ENCODE data around the gene ZBED1.
"Not testable (repeated sequence)": the region's sequence is repeated elsewhere in the genome, so short reads cannot be mapped to it uniquely, and the experiment has no call there.

The ZBED1 gene

DNA sequence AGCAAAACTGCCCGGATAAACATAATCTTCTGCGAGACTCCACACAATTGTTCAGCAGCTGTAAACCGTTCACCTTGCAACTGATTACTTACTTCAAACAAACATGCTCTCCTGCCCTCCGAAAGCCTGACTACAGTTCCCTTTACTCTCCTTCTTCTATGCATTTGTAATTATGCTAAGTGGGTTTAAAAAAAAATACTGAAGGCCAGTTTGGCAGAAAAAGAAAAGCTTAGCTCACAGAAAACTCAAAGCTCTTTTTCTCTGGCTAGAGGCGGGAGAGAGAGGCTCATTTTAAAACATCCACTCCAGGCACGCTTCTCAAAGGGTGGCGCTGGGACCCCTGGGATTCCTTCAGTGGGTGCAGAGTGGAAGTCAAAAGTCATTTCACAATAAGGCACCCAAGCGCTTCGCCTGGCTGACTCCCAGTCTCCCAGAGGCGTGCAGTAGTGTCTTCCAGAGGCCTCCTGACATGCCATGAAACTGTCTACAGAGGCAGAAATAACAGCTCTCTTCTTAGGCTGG, 1.9 kb downstream of the ZBED1 start:
- DNase-seq (ENCODE audit: low read depth in 2 of 2, low spot score in 1 of 2): no peak

DNA sequence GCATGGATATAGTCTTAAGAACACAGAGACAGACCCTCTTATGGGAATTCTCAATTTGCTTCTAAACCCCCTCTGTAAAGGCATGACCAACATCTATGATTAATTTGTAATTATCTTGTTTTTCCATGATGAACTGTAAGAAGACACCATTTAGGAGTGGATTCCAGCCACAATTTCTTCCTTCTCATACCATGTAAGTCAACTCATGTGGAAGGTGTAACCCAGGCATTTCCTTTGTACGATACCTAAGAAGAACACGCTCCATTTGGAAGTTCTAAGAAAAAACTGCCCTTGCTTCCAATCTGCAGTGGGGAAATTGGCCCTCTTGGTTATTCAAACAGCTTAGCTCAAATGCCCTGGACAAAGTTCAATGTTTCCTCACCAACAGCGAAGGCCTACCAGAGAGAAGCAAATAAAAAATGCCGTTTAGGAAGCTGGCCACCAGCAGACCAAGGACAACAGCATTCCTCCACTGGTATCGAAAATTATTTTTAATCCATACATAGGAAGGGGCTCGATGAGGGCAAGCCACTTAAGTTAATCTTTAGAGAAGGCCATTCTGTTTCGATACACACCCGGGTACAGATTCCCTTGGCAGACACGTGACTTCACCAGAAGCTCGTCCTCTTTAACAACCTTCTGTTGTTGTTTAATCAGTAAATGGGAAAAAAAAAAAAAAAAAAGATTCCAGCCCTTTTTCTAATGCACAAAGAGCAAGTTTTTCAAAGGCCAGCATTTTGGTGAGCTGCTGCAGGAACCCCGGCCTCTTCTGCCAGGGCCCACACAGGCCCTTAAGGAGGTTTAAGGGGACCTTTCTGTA, 2.6 kb downstream of the ZBED1 start:
- no peak for DNase-seq (ENCODE audit: low read depth in 2 of 2, low spot score in 1 of 2)

DNA sequence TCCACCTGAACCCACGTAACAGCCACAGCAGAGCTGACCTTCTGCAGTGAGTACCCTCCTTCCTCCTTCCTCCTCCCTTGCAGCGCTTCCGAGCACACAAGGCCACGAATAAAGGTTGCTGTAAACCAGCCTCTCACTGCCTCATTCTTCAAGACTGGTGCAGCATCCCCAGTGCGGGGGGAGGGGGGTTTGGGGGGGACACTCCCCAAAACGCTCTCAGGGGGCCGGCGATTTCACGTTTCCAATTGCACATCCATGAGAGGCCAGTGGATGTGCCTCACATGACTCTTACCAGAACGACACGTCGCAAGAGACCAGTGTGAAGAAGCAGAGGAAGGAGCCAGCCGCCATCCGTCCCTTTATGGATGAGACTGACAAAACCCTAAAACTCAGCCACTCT, 5.2 kb downstream of the ZBED1 start:
- no peak for DNase-seq (ENCODE audit: low read depth in 2 of 2, low spot score in 1 of 2)

DNA sequence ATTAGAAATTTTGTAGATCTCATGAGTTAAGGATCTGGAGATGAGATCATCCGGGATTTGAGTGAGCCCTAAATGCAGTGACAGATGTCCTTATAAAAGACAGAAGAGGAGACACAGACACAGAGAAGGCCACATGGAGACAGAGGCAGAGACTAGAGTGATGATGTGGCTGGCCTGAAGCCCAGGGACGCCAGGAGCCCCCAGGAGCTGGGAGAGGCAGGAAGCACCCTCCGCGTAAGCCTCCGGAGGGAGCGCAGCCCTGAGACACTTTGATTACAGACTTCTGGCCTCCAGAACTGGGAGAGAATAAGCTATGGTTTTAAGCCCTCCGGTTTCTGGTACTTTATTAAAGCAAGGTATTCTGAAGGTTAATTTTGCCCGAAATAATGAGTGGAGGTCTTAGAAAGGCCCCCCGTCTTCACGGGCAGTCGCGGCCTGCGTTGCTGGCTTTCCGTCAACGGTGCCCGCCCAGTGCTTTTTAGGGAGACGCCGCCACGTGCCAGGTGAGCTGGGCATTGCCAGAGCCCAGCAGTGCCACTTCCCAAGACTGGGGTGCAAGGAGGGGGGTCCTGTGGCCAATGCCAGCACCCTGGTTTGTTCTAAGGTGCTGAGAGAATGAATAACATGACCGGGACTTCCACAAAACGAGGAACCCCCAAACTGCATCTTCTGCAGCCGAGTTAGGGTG, 8.1 kb downstream of the ZBED1 start:
- DNase-seq (ENCODE audit: low read depth in 2 of 2, low spot score in 1 of 2): no peak

DNA sequence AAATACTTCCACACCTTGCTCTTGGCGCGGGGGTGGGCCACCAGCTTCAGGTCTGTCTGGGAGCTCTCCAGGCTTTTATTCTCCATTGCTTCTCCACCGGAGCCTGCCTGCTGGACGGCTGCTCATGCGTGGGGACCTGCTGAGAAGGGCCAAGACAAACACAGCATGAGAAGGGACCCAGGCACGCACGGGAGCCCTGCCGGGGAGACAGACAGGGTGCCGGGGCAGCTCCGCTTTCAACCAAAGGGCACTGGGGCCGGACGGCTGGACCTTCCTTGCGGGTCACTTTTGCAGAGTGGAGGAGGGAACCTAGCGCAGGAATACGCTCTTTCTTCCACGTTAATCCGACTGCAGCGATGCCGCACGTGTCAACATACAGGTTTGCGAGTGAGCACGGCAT, 10.1 kb downstream of the ZBED1 start:
- DNase-seq (ENCODE audit: low read depth in 2 of 2, low spot score in 1 of 2): no peak

DNA sequence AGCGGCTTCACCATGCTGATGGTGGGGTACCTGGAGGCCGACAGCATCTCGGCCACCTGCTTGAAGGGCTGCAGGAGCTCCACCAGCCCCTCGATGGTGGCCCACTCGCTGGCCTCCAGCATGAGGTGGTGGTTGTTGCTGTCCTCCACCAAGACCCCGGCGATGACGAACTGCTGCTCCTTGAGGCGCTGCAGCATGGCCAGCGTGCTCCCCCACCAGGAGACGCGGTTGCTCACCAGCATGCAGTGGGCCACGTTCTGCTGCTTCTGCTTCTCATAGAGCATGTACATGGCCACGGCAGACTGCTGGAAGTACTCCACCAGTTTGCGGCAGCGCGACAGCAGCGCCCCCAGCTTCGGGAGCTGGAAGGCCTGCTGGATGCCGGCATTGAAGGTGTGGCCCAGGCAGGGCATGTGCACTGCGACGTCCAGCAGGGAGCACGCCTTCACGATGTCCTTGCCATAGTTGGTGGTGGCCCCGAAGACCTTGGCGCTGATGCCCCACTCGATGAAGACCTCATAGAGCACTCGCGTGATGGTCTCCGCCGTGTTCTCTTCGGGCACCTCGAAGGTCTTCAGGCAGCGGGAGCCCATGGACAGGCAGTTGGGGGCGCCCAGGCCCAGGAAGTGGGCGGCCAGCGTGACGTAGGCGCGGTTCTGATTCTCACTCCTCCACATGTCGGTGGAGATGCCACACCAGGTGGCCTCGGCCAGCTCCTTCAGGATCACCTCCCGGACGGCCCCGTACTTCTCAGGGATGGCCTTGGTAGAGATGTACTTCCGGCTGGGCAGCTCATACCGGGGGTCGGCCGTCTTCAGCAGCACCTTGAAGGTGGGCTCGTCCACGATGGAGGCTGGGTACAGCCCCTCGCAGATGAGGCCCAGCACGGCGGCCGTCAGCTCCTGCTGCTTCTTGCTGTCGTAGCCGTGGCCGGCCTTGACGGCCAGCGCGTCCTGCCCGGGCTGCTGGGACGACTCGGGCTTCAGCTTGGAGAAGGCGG, 11.0 kb downstream of the ZBED1 start:
- DNase-seq (ENCODE audit: low read depth in 2 of 2, low spot score in 1 of 2): no peak

DNA sequence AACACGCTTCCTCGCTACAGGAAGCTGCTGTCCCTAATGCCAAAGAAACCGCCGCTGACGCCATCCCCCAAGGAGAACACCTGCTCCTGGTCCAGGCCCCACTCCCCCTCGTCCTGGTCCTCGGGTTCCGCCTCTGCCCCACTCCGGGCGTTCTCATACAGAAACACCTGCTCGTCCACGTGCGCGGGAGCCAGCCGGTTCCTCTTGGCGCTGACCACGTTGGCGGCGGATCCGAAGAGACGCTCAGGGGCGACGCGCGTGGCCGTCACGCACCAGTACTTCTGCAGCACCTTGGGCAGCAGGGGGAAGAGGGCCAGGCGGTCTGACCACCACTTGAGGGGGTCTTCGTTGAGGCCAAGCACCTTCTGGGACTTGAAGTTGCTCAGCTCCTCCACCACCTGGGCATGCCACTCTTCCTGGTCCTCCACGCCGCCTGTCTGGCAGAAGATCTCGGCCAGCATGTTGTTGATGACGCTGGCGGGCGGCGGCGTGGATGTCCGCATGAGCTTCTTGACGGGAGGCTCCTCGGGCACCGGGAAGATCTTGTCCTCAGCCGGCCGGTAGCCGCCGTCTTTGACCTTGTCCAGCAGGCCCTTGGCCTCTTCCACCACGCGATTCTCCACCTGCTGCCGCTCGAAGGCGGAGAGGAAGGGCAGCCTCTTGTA, 12.0 kb downstream of the ZBED1 start:
- DNase-seq (ENCODE audit: low read depth in 2 of 2, low spot score in 1 of 2): no peak

DNA sequence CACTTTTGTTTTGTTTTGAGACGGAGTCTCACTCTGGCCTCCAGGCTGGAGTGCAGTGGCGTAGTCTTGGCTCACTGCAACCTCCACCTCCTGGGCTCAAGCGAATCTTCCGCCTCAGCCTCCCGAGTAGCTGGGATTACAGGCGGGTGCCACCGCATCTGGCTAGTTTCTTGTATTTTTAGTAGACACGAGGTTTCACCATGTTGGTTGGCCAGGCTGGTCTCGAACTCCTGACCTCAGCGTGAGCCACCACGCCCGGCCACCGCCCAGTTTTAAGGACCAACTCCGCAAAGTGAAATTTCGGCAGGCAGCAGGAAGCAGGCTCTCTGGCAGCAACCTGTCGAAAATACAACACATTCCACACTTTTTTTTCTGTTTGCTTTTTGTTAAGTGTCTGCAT, 13.4 kb downstream of the ZBED1 start:
- no peak for DNase-seq (ENCODE audit: low read depth in 2 of 2, low spot score in 1 of 2)

DNA sequence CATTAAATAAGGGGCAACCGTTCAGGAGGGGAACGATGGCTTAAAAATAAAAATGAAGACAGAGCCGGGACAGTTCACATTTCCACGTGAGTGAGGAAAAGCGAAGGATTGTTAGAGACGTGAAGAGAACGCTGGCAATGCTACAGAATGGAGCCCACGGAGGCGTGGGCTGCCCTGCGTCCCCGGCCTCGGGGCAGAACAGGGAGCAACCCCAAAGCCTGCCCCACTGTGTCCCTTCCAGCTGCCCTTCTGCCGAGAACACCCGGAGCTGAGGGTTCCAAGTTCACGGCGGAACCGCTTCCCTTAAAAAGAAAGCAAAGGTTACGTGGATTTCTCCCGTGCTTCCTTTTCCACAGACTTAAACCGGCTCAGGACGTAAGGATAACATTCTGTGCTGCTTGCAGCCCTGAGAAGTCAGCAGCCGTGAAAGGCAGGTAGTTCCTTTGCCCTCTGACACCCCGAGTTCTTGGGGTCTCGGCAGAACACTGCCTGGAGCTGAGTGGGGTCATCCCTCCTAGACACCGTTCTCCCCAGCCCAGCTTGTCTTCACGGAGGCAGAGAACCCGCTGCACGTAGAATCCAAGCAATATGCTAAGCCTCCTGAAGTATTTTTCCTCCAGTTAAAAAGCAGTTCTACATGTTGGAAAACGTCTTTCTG, 14.2 kb downstream of the ZBED1 start:
- no peak for DNase-seq (ENCODE audit: low read depth in 2 of 2, low spot score in 1 of 2)

DNA sequence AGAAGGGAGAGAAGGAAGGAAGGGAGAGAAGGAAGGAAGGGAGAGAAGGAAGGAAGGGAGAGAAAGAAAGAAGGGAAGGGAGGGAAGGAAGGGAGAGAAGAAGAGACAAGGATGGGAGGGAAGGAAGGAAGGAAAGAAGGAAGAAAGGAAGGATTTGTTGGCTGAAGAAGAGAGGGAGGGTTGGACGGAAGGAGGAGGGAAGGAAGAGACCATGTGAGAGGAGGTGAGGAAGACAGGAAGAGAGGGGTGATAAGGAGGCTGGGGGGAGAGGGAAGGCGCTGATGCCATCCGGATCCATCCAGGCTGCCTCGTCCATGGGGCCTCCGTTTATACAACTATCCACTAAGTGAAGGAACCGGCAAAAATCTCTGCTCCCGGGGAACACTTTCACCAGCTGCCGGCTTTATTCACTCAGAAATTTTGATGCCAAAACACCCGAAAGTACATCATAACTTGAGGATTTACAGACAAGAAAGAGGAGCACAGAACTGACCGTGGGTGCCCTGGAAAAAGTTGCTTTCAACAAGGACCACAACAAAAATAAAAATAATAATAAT, 14.9 kb downstream of the ZBED1 start:
- DNase-seq (ENCODE audit: low read depth in 2 of 2, low spot score in 1 of 2): no peak

DNA sequence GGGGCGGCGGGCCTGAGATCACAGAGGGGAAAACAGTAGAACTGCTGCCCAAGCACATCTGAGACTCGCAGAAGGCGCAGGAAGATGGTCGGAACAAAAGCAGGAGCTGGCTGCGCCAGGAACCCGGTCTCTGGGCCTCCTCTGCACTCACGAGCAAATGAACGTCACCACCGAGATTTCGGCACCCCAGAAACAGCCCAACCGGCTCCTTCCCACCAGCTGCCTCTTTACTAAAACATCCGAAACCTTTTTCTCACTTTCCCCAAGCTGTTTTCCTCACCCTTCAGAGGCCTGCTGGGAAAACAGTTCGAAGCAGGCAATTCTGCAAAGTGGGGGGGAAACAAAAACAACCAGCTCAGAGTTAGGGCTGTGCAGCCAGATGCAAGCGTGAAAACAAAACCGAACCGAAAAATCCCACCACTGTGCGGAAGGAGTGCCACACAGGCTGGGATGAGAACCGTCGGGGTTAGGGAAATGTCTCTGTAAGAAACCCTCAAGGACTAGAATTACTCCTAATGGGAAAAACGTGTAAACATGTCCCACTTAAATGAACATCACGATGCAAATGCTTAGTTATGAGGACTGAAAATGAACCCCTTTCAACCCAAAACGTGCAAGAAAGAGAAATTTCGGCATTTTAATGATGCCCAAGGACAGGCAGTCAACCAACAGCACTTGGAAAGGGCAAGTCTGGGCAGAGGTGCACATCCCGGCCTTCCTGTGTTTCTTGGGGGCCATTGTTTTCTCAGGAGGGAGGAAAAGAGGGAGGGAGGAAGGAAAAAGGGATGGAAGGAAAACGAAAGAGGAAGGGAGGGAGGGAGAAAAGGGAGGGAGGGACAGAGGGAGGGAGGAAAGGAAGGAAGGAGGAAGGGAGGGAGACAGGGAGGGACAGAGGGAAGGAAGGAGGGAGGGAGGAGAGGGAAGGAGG, 15.8 kb downstream of the ZBED1 start:
- DNase-seq (ENCODE audit: low read depth in 2 of 2, low spot score in 1 of 2): no peak

DNA sequence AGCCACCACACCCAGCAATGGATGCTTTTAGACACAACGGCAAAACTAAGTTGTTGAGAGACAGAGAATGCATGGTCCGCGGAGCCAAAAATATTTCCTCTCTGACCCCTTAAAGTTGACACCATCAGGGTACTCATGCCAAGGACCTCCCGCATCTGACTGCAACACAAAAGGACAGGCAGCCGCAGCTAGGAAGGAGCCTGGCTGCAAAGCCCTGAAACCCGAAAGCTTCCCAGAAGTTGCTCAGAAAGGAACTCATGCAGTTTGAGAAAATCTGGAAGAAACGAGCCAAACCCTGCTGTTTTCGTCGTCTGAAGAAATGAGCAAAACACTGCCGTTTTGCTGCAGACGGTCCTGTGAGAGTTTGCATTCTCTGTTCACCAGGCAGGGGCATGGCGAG, 16.5 kb downstream of the ZBED1 start:
- DNase-seq (ENCODE audit: low read depth in 2 of 2, low spot score in 1 of 2): no peak

DNA sequence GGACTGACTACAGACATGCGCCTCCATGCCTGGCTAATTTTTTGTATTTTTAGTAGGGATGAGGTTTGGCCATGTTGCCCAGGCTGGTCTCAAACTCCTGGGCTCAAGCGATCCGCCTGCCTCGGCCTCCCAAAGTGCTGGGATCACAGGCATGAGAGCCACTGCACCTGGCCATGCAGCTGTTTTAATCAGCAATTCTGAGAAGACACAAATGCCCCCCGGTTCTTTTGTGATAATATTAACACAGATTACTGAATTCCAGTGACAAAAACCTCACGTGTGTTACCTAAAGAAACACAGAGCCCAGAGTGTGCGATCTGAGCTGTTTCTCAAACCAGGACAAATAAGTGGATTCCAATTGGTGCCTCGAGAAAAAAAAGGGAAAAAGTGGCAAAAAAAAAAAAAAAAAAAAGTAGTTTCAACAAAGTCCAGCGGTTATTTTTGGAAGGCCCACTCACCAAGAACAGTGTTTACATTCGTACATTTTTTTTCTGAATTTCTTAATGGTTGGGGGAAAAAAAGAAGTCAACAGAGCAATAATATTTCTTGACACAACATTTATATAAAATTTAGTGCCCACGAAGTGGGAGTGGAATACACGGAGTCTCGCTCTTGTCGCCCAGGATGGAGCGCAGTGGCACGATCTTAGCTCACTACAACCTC, 17.2 kb downstream of the ZBED1 start:
- no peak for DNase-seq (ENCODE audit: low read depth in 2 of 2, low spot score in 1 of 2)

DNA sequence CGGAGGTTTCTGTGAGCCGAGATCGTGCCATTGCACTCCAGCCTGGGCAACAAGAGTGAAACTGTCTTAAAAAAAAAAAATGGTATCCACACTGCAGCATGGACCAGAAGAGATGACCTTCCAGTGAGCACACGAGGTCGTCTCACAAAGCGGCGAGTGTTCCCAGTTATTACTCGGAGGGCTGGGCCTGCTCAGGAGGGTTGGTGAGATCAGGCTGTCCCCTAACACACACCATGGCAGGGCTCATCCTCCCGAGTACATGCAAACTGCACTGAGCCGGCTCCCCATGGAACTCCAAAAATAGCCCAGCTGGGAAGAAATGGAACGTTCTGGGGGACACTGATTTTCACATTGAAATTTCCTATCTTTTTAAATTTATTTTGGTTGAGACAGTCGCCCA, 19.2 kb downstream of the ZBED1 start:
- not testable (repeated sequence) for DNase-seq (ENCODE audit: low read depth in 2 of 2, low spot score in 1 of 2)

DNA sequence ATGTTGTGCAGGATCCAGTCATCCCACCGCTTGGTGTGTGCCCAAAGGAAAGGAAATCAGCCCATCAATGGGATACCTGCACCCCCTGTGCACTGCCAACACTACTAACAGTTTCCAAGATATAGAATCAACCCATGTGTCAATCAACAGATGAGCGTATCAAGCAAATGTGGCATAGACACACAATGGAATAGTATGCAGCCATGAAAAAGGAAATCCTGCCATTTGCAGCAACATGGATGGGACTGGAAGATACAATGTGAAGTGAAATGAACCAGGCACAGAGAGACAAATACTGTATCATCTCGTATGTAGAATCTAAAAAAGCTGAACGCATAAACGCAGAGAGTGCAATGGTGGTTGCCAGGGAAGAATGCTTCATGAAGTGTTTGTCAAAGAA, 20.8 kb downstream of the ZBED1 start:
- DNase-seq (ENCODE audit: low read depth in 2 of 2, low spot score in 1 of 2): not testable (repeated sequence)

DNA sequence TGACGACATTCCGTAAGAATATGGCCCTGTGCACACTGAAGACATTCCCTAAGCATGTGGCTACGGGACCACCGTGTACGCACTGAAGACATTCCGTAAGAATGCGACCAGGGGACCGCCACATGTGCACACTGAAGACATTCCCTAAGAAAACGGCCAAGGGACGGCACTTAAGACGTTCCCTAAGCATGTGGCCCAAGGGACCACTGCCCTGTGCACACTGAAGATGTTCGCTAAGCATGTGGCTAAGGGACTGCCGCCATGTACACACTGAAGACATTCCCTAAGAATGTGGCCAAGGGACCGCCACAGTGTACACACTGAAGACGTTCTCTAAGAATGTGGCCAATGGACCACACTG, 21.4 kb downstream of the ZBED1 start:
- DNase-seq (ENCODE audit: low read depth in 2 of 2, low spot score in 1 of 2): no peak

DNA sequence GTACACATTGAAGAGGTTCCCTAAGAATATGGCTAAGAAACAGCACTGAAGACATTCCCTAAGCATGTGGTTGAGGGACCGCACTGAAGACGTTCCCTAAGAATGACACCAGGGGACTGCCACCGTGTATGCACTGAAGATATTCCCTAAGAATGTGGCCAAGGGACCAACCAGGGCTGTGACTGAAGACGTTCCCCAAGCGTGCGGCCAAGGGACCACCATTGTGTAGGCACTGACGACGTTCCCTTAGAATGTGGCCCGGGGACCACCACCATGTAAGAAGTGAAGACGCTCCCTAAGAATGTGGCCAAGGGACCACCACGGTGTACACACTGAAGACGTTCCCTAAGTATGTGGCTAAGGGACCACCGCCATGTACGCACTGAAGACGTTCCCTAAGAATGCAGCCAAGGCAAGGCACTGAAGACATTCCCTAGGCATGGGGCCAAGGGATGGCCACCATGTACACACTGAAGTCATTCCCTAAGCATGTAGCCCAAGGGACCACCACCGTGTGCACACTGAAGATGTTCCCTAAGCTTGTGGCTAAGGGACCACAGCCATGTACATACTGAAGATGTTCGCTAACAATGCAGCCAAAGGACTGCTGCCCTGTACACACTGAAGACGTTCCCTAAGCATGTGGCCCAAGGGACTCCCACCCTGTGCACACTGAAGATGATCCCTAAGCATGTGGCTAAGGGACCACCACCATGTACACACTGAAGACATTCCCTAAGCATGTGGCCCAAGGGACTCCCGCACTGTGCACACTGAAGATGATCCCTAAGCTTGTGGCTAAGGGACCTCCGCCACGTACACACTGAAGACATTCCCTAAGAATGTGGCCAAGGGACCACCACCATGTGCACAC, 22.0 kb downstream of the ZBED1 start:
- DNase-seq (ENCODE audit: low read depth in 2 of 2, low spot score in 1 of 2): no peak

Data from stimulated activated CD8-positive, alpha-beta memory T cell treated with anti-CD3 and anti-CD28 coated beads, Interleukin-4, amount 100 ng/mL, for 1 hour (primary cell).